ENCODE data around the gene MS4A1. TPM values are rescaled to one million over a fixed set of nuclear protein-coding genes. Genes with fewer than 3 reads are reported as not detected.
"Not testable (repeated sequence)": the region's sequence is repeated elsewhere in the genome, so short reads cannot be mapped to it uniquely, and the experiment has no call there.

Gene MS4A1
- total RNA-seq, 2 experiments from 2014 or later = 1.7 to 2.1 TPM

DNA sequence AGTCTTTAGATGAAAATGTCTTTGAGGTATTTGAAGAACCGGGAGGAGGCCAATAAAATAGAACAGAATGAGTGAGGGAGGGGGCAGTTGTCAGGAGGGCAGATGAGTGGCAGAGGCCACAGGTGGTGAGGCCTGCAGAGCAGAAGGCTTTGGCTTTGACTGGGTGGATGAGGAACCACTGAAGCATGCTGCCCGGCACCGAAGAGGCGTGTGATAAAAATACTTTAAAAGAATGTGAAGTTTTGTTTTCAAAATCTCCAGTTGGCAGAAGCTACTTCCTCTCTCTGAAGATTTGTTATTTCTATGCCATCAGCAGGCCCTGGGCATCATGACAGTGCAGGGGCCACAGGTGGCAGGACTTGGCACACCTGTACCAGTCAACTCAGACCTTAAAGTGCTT is 43.2 kb downstream of the MS4A1 start:
- H3K27me3 Mint-ChIP-seq = peaks cover 29% of the 10 kb centered on the region
- no peaks in the 10 kb centered on the region for H3K36me3 Mint-ChIP-seq (ENCODE audit: low read depth)
- no peaks in the 10 kb centered on the region for H3K4me1 Mint-ChIP-seq (ENCODE audit: low read depth)
- DNase-seq (peak; percentile 12), ATAC-seq (no peak)
- ChIA-PET CTCF (interaction anchor here (1.2 kb wide), 1 partner anchor 10 kb away, joined by 4 read pairs; no protein-coding TSS in a partner anchor), POLR2A (no interaction called here)
- intact Hi-C loops (cut with micrococcal nuclease) = no loop called here
- no peaks in the 10 kb centered on the region for H3K9me3 Mint-ChIP-seq
- TF ChIP-seq, protein P1, sequence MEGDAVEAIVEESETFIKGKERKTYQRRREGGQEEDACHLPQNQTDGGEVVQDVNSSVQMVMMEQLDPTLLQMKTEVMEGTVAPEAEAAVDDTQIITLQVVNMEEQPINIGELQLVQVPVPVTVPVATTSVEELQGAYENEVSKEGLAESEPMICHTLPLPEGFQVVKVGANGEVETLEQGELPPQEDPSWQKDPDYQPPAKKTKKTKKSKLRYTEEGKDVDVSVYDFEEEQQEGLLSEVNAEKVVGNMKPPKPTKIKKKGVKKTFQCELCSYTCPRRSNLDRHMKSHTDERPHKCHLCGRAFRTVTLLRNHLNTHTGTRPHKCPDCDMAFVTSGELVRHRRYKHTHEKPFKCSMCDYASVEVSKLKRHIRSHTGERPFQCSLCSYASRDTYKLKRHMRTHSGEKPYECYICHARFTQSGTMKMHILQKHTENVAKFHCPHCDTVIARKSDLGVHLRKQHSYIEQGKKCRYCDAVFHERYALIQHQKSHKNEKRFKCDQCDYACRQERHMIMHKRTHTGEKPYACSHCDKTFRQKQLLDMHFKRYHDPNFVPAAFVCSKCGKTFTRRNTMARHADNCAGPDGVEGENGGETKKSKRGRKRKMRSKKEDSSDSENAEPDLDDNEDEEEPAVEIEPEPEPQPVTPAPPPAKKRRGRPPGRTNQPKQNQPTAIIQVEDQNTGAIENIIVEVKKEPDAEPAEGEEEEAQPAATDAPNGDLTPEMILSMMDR (IDR thresholded peaks at IDR 0.05) = no peak
- no peak overlapping the region for H3K27ac Mint-ChIP-seq
- H3K4me3 Mint-ChIP-seq = no peak overlapping the region

DNA sequence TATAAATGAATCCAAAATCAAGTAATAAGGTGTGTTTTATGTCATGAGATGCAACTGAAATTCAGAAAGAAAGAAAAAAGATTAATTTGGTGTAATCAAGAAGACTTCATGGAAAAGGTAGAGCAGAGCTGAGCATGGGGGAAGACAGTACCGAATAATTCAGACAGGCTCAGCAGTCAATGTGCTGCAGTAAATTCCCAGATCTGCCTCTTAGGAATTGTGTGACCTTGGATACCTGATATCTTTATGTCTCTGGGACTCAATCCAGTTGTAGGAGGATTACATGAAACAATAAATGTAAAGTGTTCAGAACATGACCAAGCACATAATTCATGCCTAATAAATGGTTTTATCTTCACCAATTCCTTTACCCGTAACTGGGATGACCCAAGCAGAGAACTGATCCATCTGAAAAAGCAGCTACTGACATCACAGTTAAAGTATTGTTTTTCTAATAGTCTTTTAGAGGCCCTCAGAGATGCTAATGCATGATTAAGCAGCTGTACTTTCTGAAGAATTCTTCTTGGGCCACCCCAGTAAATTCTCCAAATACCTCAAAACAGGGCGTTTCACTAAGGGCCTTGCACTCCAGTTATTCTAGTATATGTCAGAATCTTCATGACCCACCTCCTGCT is 44.7 kb downstream of the MS4A1 start:
- intact Hi-C loops (cut with micrococcal nuclease) = no loop called here
- DNase-seq (no peak), ATAC-seq (no peak)
- no peak overlapping the region for H3K4me3 Mint-ChIP-seq
- H3K27ac Mint-ChIP-seq = no peak overlapping the region
- H3K9me3 Mint-ChIP-seq = no peaks in the 10 kb centered on the region
- H3K27me3 Mint-ChIP-seq = peaks cover 27% of the 10 kb centered on the region
- no peaks in the 10 kb centered on the region for H3K36me3 Mint-ChIP-seq (ENCODE audit: low read depth)
- H3K4me1 Mint-ChIP-seq (ENCODE audit: low read depth) = peaks cover 11% of the 10 kb centered on the region
- POLR2A ChIA-PET = no interaction called here
- TF ChIP-seq, protein P1 (IDR thresholded peaks at IDR 0.05) = no peak
- CTCF ChIA-PET = no interaction called here

DNA sequence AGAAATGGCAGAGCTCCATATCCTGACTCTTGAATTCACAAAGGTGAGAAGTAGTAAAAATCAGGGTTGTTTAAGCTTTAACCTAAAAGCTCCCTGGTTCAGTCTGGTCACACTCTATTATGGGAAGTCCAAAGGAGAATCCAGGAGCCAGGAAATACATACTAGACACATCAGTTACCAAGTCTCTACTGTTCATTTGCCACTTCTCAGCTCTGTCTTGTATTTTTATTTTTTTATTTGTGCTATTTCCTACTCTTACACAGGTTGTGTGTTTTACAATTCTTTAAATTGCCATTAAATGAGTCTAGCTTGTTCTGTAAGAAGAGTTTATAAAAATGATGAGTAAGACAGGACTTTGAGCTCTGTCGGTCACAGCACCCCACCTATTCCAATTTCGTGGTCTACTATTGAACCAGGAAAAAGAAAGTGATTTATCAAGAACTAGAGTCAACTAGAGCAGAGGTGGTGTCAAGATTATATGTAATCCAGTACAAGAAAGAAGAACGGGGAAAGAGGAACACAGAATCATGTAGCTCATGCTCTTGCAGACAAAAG is 46.7 kb downstream of the MS4A1 start:
- no peaks in the 10 kb centered on the region for H3K9me3 Mint-ChIP-seq
- DNase-seq (no peak), ATAC-seq (no peak)
- ChIA-PET POLR2A (no interaction called here), CTCF (no interaction called here)
- peaks cover 11% of the 10 kb centered on the region for H3K4me1 Mint-ChIP-seq (ENCODE audit: low read depth)
- no peak overlapping the region for H3K27ac Mint-ChIP-seq
- no peak overlapping the region for H3K4me3 Mint-ChIP-seq
- intact Hi-C loops (cut with micrococcal nuclease) = no loop called here
- no peaks in the 10 kb centered on the region for H3K36me3 Mint-ChIP-seq (ENCODE audit: low read depth)
- TF ChIP-seq, protein P1 (IDR thresholded peaks at IDR 0.05) = no peak
- H3K27me3 Mint-ChIP-seq = peaks cover 36% of the 10 kb centered on the region

DNA sequence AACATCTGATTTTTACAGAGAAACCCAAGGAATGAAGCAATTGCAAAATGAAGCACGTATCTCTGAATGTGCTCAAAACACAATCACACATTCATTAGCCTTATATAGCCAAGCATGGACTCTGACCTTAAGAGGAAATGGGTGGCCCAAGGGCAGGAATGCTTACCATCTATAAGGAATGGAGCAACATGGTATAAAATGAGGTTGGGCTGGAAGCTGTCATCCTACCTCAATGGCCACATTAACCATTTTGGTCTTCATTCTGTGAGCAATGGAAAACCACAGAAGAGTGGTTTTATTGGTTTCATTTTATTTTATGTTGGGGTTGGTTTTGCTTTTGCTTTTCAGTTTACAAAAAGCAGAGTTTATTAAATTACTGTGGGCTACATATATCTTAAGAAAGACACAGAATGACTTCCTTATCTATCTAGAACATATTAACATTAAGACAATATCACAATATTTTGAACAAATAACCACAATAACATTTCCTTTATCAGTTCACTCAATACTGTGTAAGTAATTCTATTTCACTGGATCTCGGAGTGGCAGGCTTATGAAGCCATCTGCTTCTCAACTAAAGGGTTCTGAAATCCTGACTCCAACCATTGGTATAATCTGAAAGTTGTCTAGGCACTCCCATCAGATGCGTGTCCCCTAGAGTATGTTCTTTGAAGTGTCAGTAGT is 48.7 kb downstream of the MS4A1 start:
- peak; percentile 14 for DNase-seq
- Mint-ChIP-seq H3K27ac (no peak overlapping the region), H3K4me3 (no peak overlapping the region), H3K27me3 (peaks cover 31% of the 10 kb centered on the region), H3K4me1 (ENCODE audit: low read depth) (peaks cover 11% of the 10 kb centered on the region), H3K36me3 (ENCODE audit: low read depth) (no peaks in the 10 kb centered on the region), H3K9me3 (peaks cover 4% of the 10 kb centered on the region)
- ChIA-PET POLR2A (no interaction called here), CTCF (interaction anchor here (1.9 kb wide), 1 partner anchor 141 kb away, joined by 7 read pairs; no protein-coding TSS in a partner anchor)
- intact Hi-C loops (cut with micrococcal nuclease) = no loop called here
- TF ChIP-seq, protein P1 (IDR thresholded peaks at IDR 0.05) = no peak
- ATAC-seq = peak; percentile 51

DNA sequence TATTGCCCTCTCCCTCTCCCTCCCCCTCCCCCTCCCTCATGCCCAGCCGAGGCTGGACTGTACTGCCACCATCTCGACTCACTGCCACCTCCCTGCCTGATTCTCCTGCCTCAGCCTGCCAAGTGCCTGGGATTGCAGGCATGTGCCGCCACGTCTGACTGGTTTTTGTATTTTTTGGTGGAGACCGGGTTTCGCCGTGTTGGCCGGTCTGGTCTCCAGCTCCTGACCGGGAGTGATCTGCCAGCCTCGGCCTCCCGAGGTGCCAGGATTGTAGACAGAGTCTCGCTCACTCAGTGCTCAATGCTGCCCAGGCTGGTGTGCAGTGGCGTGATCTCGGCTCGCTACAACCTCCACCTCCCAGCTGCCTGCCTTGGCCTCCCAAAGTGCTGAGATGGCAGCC is 54.0 kb downstream of the MS4A1 start:
- H3K9me3 Mint-ChIP-seq; H3K36me3 Mint-ChIP-seq (ENCODE audit: low read depth); intact Hi-C loops (cut with micrococcal nuclease); DNase-seq; POLR2A ChIA-PET; H3K4me1 Mint-ChIP-seq (ENCODE audit: low read depth); CTCF ChIA-PET; H3K27ac Mint-ChIP-seq; H3K4me3 Mint-ChIP-seq; ATAC-seq: not testable (repeated sequence)
- peaks cover 21% of the 10 kb centered on the region for H3K27me3 Mint-ChIP-seq

GRCh38 chr11:60510209-60510608 is 54.6 kb downstream of the MS4A1 start:
- DNase-seq; ATAC-seq; H3K4me3 Mint-ChIP-seq; POLR2A ChIA-PET; H3K9me3 Mint-ChIP-seq; H3K36me3 Mint-ChIP-seq (ENCODE audit: low read depth); intact Hi-C loops (cut with micrococcal nuclease); H3K4me1 Mint-ChIP-seq (ENCODE audit: low read depth); CTCF ChIA-PET; H3K27ac Mint-ChIP-seq: not testable (repeated sequence)
- peaks cover 25% of the 10 kb centered on the region for H3K27me3 Mint-ChIP-seq
